Measurements from ENCODE around the gene FAM234B.
A peak's percentile ranks its signal among the peaks of the same experiment; 100 is the strongest.

Gene FAM234B

GRCh38 chr12:13044002-13044905 is at the start of gene FAM234B:
Gene FAM234B (plus strand): TSS chr12:13044381. CDS start chr12:13044404, 23 bp downstream.
- peak; percentile 61 for DNase-seq (ENCODE audit: low read depth)

DNA sequence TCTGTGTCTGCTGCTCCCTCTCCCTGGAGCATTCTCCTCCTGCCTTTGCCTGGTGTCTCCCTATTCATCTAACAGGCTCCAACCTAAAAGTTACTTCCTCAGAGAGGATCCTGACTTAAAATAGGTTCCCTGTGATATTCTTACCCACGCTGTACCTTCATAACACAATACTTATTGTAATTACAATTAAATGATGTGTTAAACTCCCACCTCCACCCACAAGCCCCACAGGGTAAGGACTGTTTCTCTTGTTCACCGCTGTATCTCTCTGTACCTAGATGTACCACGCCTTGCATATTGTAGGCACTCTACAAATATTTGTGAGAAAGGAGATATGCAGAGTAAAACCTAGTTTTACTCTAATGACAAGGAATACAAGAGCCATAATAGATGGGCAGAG is 49.1 kb upstream of the FAM234B start:
- no peak for DNase-seq (ENCODE audit: low read depth)

DNA sequence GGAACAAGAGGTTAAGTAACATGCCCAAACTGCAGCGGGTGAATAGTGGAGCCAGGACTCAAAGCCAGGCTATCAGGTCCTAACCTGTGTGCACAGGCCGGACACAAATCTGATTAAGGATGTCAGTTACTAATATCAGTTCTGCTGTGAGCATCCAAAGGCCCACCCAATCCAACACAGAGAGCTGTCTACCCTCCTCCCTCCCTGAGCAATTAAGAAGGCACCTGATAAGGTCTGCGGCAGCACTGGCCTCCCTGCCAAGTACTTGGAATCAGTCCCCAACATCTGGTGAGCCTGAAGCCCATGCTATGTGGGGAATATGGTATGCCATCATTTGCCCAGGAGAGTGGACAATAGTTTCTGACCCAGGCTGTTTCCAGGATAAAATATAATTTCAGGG is 48.0 kb upstream of the FAM234B start:
- no peak for DNase-seq (ENCODE audit: low read depth)

GRCh38 chr12:12997156-12997555 is 47.0 kb upstream of the FAM234B start:
- no peak for DNase-seq (ENCODE audit: low read depth)

- DNase-seq (ENCODE audit: low read depth), result no peak
These were observed 46.4 kb upstream of the FAM234B start for GRCh38 chr12:12997734-12998133.

GRCh38 chr12:12998248-12998647 is 45.9 kb upstream of the FAM234B start:
- no peak for DNase-seq (ENCODE audit: low read depth)

- DNase-seq (ENCODE audit: low read depth), result no peak
These were observed 44.8 kb upstream of the FAM234B start for GRCh38 chr12:12999271-12999958.

- peak; percentile 93 for DNase-seq (ENCODE audit: low read depth)
These were observed 44.1 kb upstream of the FAM234B start, which contains the start of gene HEBP1 for GRCh38 chr12:12999959-13000615. Gene HEBP1 (minus strand): TSS chr12:13000265. CDS start chr12:13000114, 151 bp downstream.

- no peak for DNase-seq (ENCODE audit: low read depth)
These were observed 43.6 kb upstream of the FAM234B start for GRCh38 chr12:13000616-13000924.

DNA sequence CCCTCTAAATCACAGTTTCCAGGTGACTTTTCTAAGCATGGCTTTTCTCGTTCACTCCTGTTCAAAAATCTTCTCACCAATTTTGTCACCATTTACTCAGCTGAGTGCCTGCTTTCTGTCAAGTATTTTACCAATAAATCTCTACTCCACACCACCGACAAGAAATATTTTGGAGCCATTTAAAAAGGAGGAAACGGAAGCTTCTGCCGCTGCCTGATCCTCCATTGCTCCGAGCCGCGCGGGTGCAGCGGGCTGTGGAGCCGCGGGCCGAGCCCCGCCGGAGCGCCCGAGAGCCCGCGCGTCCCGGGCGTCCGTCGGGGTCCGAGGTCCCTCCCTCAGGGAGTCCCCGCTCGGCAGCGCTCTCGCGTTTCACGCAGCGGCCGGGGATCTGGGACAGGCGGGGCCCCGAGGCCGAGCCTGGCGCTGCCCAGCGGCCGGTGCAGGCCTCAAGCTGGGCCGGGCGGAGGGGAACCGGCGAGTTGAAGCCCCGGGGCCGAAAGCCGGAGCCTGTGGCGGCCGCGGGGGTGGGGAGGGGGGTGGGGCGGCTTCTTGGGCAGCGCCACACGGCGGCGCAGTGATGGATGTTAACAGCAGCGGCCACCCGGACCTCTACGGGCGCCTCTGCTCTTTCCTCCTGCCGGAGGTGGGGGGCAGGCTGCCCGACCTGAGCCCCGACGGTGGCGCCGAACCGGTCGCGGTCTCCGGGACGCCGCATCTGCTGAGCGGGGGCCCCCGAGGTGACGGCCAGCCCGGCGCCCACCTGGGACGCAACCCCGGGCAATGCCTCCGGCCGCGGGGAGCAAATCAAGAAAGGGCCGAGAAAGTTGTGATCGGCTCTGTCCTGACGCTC is 43.0 kb upstream of the FAM234B start:
- DNase-seq (ENCODE audit: low read depth), result peak; percentile 30

GRCh38 chr12:13001775-13002040 is 42.5 kb upstream of the FAM234B start:
- DNase-seq (ENCODE audit: low read depth), result no peak

- no peak for DNase-seq (ENCODE audit: low read depth)
These were observed 41.7 kb upstream of the FAM234B start for GRCh38 chr12:13002301-13003097.

DNA sequence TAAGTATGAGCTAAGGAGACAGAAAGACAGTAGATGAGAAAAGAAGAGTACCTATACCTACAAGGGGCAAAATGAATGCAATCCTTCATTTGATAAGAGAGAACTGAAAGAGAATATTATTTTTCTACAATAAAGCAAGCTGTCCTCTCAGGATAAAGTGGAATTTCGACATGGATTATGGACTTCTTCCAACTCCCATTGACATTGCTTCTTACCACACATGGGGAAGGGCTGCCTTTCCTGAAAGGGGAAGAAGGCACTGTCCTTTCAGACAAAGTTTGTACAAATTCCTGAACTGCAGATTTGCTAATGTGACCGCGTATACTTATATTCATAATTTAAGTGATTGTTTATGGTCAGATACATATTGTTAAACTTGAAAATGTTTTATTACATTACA is 39.8 kb upstream of the FAM234B start:
- no peak for DNase-seq (ENCODE audit: low read depth)

DNA sequence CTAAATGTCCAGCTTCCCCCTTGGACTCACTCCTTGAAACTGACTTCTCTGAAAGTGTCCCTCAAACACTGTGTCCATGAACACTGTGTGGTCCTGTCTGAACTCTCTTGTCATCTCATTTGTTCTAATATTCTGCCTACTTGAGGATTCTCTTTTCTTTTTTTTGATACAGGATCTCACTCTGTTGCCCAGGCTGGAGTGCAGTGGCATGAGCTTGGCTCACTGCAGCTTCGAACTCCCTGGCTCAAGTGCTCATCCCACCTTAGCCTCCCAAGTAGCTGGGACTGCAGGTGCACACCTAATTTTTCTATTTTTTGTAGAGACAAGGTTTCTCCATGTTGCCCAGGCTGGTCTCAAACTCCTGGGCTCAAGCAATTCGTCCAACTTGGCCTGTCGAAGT is 39.2 kb upstream of the FAM234B start:
- no peak for DNase-seq (ENCODE audit: low read depth)

DNA sequence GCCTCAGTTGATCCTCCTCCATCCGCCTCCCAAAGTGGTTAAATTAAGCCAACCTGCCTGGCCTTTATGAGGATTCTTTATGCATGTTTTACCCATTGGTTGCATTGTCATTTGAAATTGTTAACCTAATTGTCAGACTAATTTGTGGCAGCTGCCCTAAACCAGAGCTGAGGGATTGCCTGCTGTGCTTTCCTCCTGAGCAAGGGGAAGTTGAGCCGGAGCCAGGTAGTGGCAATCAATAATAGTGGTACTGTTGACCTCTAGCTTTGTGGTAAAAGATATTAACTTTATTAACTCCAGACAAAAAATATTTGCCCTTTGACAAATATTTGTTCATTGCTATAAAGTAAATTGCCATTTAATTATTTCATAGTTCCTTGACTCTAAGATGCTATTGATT is 38.5 kb upstream of the FAM234B start:
- DNase-seq (ENCODE audit: low read depth), result no peak

GRCh38 chr12:13007496-13008233 is 36.5 kb upstream of the FAM234B start:
- DNase-seq (ENCODE audit: low read depth), result no peak

GRCh38 chr12:13008741-13009380 is 35.3 kb upstream of the FAM234B start:
- DNase-seq (ENCODE audit: low read depth), result no peak

DNA sequence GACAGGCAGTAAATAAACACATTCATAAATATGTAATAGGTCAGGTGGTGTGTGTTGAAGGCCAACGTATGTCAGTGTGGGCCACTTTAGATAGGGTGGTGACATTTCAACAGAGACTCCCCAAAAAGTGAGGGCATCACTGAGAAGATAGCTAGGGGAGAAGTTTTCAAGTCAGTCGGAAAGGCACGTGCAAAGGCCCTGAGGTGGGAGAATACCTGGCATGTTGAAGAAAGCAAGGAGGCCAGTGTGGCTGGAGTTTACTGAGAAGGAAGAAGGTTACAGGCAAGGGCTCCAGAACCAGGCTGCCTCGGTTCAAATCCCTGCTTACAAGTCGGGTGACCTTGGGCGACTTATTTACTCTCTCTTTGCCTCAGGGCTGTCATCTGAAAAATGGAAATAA is 33.1 kb upstream of the FAM234B start:
- no peak for DNase-seq (ENCODE audit: low read depth)

GRCh38 chr12:13022851-13023271 is 21.3 kb upstream of the FAM234B start:
- no peak for DNase-seq (ENCODE audit: low read depth)

Data from activated T-helper 9 cell treated with anti-CD3 and anti-CD28 coated beads, Interleukin-2, amount 50 U/mL, for 16 hours (primary cell).